Measurements from ENCODE around the gene PBX3.

- TF ChIP-seq CTCF (IDR thresholded peaks at IDR 0.05 in 8 of 11, conservative IDR thresholded peaks at IDR 0.05 in 3 of 11) (no peak), POLR2A (IDR thresholded peaks at IDR 0.05) (no peak), POLR2AphosphoS5 (IDR thresholded peaks at IDR 0.05) (no peak)
These were observed 161.0 kb downstream of the PBX3 start for GRCh38 chr9:125908136-125908535.
